Prostate gland (tissue), 2 donors: ENCODE data around the gene MZB1.

Source experiments
- POLR2A ChIP-seq: fragments of 450-650 bp; IDR thresholded peaks from one replicate; pipeline ENCODE4 v1.6.1; 2016; ENCODE audit warnings: antibody characterized with exemption, mild to moderate bottlenecking
- POLR2AphosphoS5 ChIP-seq: sonication (generic); formaldehyde crosslinking; IDR thresholded peaks from one replicate; pipeline ENCODE4 v1.6.1; 2017; ENCODE audit warnings: antibody characterized with exemption
- TF ChIP-seq, protein P1 (sequence below), 4 experiments: fragments of 200-600 bp in 2 of 4; fragments of 450-650 bp in 2 of 4; sonication (generic) in 2 of 4; IDR thresholded peaks; 1 replicate in 3 of 4; 2 replicates in 1 of 4; pipeline ENCODE4 v1.5.1; 2016 to 2019; ENCODE audit warnings: antibody characterized with exemption in 4 of 4, mild to moderate bottlenecking in 2 of 4, moderate library complexity in 2 of 4

DNA sequence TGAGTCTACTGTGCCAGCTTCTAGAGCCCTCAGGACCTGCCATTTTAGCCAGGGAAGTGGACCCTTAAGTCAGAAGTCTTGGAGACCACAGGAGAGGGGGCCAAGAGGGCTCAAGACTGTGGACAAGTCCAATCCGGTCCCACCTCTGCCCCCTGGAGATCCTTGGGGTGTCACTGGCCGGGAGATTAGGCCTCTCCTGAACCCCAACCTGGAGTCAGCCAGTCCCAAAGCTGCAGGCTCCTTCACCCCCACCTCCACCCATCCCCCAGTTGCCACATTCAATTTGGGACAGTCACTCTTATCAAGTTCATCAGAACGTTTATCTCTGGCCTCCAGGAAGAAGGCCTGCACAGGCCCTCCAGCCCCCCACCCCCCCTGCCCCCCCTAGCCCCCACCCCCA is 6.9 kb downstream of the MZB1 start:
- TF ChIP-seq, protein P1, sequence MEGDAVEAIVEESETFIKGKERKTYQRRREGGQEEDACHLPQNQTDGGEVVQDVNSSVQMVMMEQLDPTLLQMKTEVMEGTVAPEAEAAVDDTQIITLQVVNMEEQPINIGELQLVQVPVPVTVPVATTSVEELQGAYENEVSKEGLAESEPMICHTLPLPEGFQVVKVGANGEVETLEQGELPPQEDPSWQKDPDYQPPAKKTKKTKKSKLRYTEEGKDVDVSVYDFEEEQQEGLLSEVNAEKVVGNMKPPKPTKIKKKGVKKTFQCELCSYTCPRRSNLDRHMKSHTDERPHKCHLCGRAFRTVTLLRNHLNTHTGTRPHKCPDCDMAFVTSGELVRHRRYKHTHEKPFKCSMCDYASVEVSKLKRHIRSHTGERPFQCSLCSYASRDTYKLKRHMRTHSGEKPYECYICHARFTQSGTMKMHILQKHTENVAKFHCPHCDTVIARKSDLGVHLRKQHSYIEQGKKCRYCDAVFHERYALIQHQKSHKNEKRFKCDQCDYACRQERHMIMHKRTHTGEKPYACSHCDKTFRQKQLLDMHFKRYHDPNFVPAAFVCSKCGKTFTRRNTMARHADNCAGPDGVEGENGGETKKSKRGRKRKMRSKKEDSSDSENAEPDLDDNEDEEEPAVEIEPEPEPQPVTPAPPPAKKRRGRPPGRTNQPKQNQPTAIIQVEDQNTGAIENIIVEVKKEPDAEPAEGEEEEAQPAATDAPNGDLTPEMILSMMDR (IDR thresholded peaks at IDR 0.05): no peak
- TF ChIP-seq POLR2A (no peak), POLR2AphosphoS5 (no peak)
